ENCODE measurements around the gene TMEM203.

- no peak for TF ChIP-seq CTCF (IDR thresholded peaks at IDR 0.05; ENCODE audit: low read length)
- TF ChIP-seq EZH2phosphoT487 (IDR thresholded peaks at IDR 0.05; ENCODE audit: low read length) = no peak
Measured at GRCh38 chr9:137202966-137203365, 2.5 kb downstream of the TMEM203 start.
